Peyer's patch (tissue), 4 donors: Measurements from ENCODE around the gene HS6ST2.

Source experiments
- CTCF ChIP-seq, 6 experiments: fragments of 450-650 bp in 4 of 6; fragments of 200-600 bp in 2 of 6; sonication (generic) in 1 of 6; IDR thresholded peaks; one replicate each; pipeline ENCODE4 v1.5.1; 2017 to 2019; ENCODE audit warnings: antibody characterized with exemption in 6 of 6, mild to moderate bottlenecking in 3 of 6, moderate library complexity in 1 of 6
- POLR2A ChIP-seq, 2 donors: fragments of 450-650 bp; IDR thresholded peaks; one replicate each; pipeline ENCODE4 v1.5.1; 2017; ENCODE audit warnings: antibody characterized with exemption in 2 of 2, mild to moderate bottlenecking in 2 of 2, moderate library complexity in 2 of 2

DNA sequence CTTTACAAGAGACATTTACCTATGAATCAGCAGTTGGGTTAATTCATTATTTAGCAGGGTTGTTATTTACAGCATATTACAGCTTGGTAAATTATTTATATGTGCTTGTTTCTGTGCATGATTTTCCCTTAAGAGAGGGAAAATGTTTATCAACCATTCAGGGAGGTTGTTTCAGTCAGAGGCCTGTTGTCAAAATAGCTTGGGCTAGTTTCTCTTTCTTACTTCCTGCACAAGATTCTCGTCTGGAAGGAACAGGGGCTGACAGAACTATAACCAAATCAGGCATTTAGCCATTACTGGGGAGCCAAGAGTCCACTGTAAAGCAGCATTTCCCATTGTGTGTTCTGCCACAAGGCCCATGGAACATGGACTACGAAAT lies 135.8 kb downstream of the HS6ST2 start:
- no peak for TF ChIP-seq CTCF (IDR thresholded peaks at IDR 0.05)
- no peak for TF ChIP-seq POLR2A (IDR thresholded peaks at IDR 0.05)
